SU-DHL-6 (cell line): ENCODE data around the gene MDH1.

Experiments
- CTCF ChIP-seq: fragments of 200-600 bp; sonication (generic); IDR thresholded peaks from one replicate; pipeline ENCODE4 v1.5.1; 2017; ENCODE audit warnings: antibody characterized with exemption, mild to moderate bottlenecking, low read length, moderate library complexity; ENCODE audit not compliant: insufficient read depth, poor library complexity, severe bottlenecking
- EZH2phosphoT487 ChIP-seq: fragments of 200-600 bp; sonication (generic), shearing (Covaris generic); conservative IDR thresholded peaks from 2 replicates; pipeline ENCODE4 v1.6.1; 2018; ENCODE audit warnings: mild to moderate bottlenecking, antibody characterized with exemption, low read length, moderate library complexity, mixed read lengths

- TF ChIP-seq CTCF (no peak), EZH2phosphoT487 (no peak)
Measured at GRCh38 chr2:63569740-63570139, 19.0 kb upstream of the MDH1 start.
